Nephron progenitor cell (in vitro differentiated cells): ENCODE results near the gene LMAN2.
A peak's percentile ranks its signal among the peaks of the same experiment; 100 is the strongest.
"Not testable (repeated sequence)": the region's sequence is repeated elsewhere in the genome, so short reads cannot be mapped to it uniquely, and the experiment has no call there.

ENCODE experiments used
- DNase-seq: peaks from one replicate; pipeline ENCODE4 v3.0.0; 2021
- H3K27ac Mint-ChIP-seq: 2 replicates; pipeline ENCODE4 v1.8.0; 2021; ENCODE audit warnings: mild to moderate bottlenecking, moderate library complexity, mixed read lengths
- H3K27me3 Mint-ChIP-seq: 2 replicates; pipeline ENCODE4 v1.8.0; 2021; ENCODE audit warnings: mild to moderate bottlenecking, low read depth, mixed read lengths; ENCODE audit not compliant: poor library complexity
- H3K36me3 Mint-ChIP-seq: 2 replicates; pipeline ENCODE4 v1.8.0; 2021; ENCODE audit warnings: low read depth, mixed read lengths
- H3K4me1 Mint-ChIP-seq: 2 replicates; pipeline ENCODE4 v1.8.0; 2021; ENCODE audit warnings: mixed read lengths
- H3K4me3 Mint-ChIP-seq: 2 replicates; pipeline ENCODE4 v1.8.0; 2021; ENCODE audit warnings: mild to moderate bottlenecking, moderate library complexity, mixed read lengths
- H3K9me3 Mint-ChIP-seq: 2 replicates; pipeline ENCODE4 v1.8.0; 2021; ENCODE audit warnings: mild to moderate bottlenecking, moderate library complexity, mixed read lengths
- TF ChIP-seq, protein P1 (sequence below): fragments of 200-600 bp; sonication (generic); IDR thresholded peaks from 2 replicates; pipeline ENCODE4 v1.5.0; 2021; ENCODE audit warnings: antibody characterized with exemption

The LMAN2 gene

DNA sequence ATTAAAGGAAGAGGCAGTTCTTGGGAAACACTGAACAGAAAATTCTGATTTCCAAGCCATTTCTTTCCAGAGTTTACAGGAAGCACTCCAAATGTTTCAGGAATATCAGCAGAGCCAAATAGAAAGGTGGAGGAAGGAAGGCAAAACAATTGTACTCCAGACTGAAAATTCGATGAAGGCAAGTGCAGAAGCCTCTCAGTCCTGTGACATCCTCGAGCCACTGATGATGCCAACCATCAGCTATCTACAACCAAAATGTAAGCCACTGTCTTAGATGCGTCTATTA, 2.2 kb downstream of the LMAN2 start:
- no peak for DNase-seq
- Mint-ChIP-seq H3K4me1 (peaks cover 32% of the 10 kb centered on the region), H3K9me3 (no peaks in the 10 kb centered on the region), H3K36me3 (peaks cover 10% of the 10 kb centered on the region), H3K27ac (no peak overlapping the region), H3K4me3 (peak overlapping the region; percentile 98), H3K27me3 (peaks cover 16% of the 10 kb centered on the region)
- TF ChIP-seq, protein P1, sequence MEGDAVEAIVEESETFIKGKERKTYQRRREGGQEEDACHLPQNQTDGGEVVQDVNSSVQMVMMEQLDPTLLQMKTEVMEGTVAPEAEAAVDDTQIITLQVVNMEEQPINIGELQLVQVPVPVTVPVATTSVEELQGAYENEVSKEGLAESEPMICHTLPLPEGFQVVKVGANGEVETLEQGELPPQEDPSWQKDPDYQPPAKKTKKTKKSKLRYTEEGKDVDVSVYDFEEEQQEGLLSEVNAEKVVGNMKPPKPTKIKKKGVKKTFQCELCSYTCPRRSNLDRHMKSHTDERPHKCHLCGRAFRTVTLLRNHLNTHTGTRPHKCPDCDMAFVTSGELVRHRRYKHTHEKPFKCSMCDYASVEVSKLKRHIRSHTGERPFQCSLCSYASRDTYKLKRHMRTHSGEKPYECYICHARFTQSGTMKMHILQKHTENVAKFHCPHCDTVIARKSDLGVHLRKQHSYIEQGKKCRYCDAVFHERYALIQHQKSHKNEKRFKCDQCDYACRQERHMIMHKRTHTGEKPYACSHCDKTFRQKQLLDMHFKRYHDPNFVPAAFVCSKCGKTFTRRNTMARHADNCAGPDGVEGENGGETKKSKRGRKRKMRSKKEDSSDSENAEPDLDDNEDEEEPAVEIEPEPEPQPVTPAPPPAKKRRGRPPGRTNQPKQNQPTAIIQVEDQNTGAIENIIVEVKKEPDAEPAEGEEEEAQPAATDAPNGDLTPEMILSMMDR: no peak

DNA sequence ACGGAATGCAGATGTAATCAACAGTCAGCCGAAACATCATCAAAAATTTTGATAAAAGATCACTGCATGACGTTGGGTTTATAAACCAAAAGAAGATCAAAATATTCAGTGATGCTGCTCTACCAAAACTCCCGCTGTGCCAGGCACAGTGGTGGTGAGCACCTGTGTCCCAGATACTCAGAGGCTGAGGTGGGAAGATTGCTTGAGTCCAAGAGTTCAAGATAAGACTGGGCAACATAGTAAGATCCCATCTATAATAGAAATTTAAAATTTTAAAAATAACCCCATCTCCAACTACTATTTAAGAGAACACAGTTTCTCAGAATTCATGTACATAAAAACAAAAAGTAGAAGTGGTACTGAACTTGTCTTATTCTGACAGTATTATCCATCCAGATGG, 3.8 kb downstream of the LMAN2 start:
- H3K27ac Mint-ChIP-seq: no peak overlapping the region
- H3K9me3 Mint-ChIP-seq: no peaks in the 10 kb centered on the region
- no peak overlapping the region for H3K4me3 Mint-ChIP-seq
- TF ChIP-seq, protein P1: no peak
- H3K4me1 Mint-ChIP-seq: peaks cover 32% of the 10 kb centered on the region
- H3K36me3 Mint-ChIP-seq: peaks cover 18% of the 10 kb centered on the region
- no peak for DNase-seq
- H3K27me3 Mint-ChIP-seq: peaks cover 2% of the 10 kb centered on the region

DNA sequence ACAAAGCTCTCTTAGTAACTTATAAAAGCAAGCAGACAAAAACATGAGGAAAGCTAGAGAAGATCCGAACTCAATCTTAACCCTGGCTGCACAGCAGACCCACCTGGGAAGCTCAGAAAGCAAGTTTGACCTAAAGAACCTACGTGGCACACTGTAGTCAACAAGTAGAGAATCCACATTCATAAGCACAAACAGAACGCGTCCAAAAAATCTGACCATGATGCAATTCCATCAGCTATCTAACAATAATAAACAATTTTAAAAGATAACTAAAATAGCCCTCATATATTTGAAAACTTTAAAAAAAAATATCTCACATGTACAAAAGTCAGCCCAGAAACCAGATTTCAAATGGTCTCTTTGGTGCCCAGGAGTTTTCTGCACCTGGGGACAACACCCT, 4.6 kb downstream of the LMAN2 start:
- DNase-seq: no peak
- Mint-ChIP-seq H3K36me3 (peaks cover 24% of the 10 kb centered on the region), H3K27me3 (peaks cover 2% of the 10 kb centered on the region), H3K9me3 (no peaks in the 10 kb centered on the region), H3K27ac (peak overlapping the region; percentile 79), H3K4me1 (peaks cover 28% of the 10 kb centered on the region), H3K4me3 (no peak overlapping the region)
- TF ChIP-seq, protein P1: no peak

DNA sequence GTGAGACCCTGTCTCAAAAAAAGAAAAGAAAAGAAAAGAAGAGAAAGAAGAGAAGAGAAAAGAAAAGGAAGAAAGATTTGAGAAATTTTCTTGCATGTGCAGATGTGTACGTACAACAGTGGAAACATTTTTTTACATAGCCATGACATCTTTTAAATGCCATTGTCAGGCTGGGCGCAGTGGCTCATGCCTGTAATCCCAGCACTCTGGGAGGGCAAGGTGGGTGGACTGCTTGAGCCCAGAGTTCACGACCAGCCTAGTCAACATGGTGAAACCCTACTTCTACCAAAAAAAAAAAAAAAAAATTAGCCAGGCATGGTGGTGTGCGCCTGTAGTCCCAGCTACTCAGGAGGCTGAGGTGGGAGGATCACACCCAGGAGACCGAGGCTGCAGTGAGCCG, 6.6 kb downstream of the LMAN2 start:
- no peak for DNase-seq
- H3K36me3 Mint-ChIP-seq: peaks cover 35% of the 10 kb centered on the region
- H3K9me3 Mint-ChIP-seq: no peaks in the 10 kb centered on the region
- no peak overlapping the region for H3K4me3 Mint-ChIP-seq
- no peak overlapping the region for H3K27ac Mint-ChIP-seq
- peaks cover 2% of the 10 kb centered on the region for H3K27me3 Mint-ChIP-seq
- peaks cover 16% of the 10 kb centered on the region for H3K4me1 Mint-ChIP-seq
- TF ChIP-seq, protein P1: no peak

DNA sequence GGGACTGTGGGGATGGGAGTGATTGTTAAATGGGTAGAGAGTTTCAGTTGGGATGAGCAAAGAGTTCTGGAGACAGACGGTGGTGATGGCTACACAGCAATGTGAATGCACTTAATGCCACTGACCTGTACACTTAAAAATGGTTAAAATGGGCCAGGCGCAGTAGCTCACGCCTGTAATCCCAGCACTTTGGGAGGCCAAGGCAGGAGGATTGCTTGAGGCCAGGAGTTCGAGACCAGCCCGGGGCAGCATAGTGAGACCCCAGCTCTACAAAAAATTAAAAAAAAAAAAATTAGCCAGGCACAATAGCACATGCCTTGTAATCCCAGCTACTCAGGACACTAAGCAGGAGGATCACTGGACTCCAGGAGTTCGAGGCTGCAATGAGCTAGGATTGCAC, 7.7 kb downstream of the LMAN2 start:
- no peak for DNase-seq
- TF ChIP-seq, protein P1: no peak
- Mint-ChIP-seq H3K4me3 (no peak overlapping the region), H3K4me1 (peaks cover 5% of the 10 kb centered on the region), H3K27me3 (no peaks in the 10 kb centered on the region), H3K27ac (no peak overlapping the region), H3K9me3 (no peaks in the 10 kb centered on the region), H3K36me3 (peaks cover 42% of the 10 kb centered on the region)

DNA sequence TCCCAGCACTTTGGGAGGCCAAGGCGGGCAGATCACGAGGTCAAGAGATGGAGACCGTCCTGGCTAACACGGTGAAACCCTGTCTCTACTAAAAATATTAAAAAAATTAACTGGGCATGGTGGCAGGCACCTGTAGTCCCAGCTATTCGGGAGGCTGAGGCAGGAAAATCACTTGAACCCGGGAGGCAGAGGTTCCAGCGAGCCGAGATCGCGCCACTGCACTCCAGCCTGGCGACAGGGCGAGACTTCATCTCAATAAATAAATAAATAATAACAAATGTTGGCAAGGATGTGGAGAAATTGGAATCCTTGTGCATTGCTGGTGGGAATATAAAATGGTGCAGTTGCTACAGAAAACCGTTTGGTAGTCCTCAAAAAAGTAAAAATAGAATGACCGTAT, 8.5 kb downstream of the LMAN2 start:
- DNase-seq, H3K9me3 Mint-ChIP-seq, H3K27me3 Mint-ChIP-seq, H3K4me3 Mint-ChIP-seq, H3K4me1 Mint-ChIP-seq, H3K27ac Mint-ChIP-seq: not testable (repeated sequence)
- H3K36me3 Mint-ChIP-seq: peaks cover 42% of the 10 kb centered on the region
